Mammary epithelial cell (primary cell): Measurements from ENCODE around the gene ATP2B3.

Experiments
- EZH2 ChIP-seq: IDR thresholded peaks from 2 replicates; pipeline ENCODE4 v1.6.1; 2012; ENCODE audit warnings: low read length, inconsistent platforms, borderline replicate concordance
- TF ChIP-seq, protein P1 (sequence below), 2 donors: IDR thresholded peaks in 1 of 2; conservative IDR thresholded peaks in 1 of 2; 2 replicates each; pipeline ENCODE4 v1.5.1; 2011 to 2012; ENCODE audit warnings: inconsistent platforms in 2 of 2, low read length in 2 of 2, mild to moderate bottlenecking in 2 of 2, control low read depth in 1 of 2, low read depth in 1 of 2; ENCODE audit not compliant: insufficient read depth in 1 of 2; ENCODE audit errors: extremely low read depth in 1 of 2

DNA sequence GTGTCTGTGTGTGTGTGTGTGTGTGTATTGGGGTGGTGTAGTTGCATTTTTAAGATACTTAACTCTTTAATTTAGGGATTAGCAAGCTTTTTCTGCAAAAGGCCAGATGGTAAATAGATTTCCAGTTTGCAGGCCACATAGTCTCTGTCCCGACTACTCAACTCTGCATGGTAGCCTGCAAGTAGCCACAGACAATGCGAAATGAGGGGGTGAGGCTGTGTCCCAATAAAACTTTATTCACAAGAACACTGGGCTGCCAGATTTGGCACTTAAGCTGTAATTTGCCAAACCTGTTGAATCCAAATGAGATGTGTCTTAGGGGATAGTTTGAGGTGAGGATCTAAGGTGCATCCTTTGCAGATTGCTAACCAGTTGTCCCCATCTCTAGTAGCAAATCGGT is 6.8 kb downstream of the ATP2B3 start:
- TF ChIP-seq, protein P1, sequence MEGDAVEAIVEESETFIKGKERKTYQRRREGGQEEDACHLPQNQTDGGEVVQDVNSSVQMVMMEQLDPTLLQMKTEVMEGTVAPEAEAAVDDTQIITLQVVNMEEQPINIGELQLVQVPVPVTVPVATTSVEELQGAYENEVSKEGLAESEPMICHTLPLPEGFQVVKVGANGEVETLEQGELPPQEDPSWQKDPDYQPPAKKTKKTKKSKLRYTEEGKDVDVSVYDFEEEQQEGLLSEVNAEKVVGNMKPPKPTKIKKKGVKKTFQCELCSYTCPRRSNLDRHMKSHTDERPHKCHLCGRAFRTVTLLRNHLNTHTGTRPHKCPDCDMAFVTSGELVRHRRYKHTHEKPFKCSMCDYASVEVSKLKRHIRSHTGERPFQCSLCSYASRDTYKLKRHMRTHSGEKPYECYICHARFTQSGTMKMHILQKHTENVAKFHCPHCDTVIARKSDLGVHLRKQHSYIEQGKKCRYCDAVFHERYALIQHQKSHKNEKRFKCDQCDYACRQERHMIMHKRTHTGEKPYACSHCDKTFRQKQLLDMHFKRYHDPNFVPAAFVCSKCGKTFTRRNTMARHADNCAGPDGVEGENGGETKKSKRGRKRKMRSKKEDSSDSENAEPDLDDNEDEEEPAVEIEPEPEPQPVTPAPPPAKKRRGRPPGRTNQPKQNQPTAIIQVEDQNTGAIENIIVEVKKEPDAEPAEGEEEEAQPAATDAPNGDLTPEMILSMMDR (conservative IDR thresholded peaks at IDR 0.05 in 1 of 2, IDR thresholded peaks at IDR 0.05 in 1 of 2; ENCODE audit: extremely low read depth in 1 of 2, insufficient read depth in 1 of 2, low read depth in 1 of 2, low read length in 2 of 2), result no peak
- no peak for TF ChIP-seq EZH2
